HG02623 (cell line): Measurements from ENCODE around the gene FOXL3.
"Not testable (repeated sequence)": the region's sequence is repeated elsewhere in the genome, so short reads cannot be mapped to it uniquely, and the experiment has no call there.

Source experiments
- ATAC-seq: cut with Tn5 transposase; IDR thresholded peaks from one replicate; pipeline ENCODE4 v1.9.1; 2021; ENCODE audit warnings: moderate library complexity; ENCODE audit not compliant: unreplicated experiment

FOXL3 gene

GRCh38 chr7:286266-286665 is 3.7 kb upstream of the FOXL3 start:
- ATAC-seq = no peak

GRCh38 chr7:288671-289101 is 1.3 kb upstream of the FOXL3 start:
- no peak for ATAC-seq

DNA sequence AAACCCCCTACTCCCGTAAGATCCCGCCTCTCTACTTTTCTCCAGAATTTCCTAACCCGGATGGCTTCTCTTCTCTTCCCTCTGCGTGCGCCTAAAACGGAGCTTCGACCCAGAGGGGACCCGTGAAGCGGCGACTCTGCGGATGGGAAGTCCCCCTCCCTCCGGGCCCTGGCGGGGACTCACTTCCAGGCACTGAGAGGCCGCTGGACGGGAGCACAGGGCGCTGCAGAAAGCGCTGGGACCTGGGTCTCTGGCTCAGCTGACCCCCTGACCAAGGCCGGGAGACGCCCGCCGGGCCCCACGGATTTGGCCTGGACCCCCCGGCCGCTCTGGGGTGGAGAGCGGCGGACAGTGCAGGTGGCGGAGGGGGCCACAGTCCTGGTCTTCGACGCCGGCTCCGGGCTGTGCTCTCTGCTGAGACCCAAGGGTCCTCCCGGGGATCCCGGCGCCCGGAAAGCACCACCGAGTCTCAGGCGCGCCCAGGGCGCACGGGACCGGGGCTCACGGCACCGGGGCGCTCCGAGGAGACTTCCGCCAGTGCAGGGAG is 688 bp upstream of the FOXL3 start:
- ATAC-seq = no peak

DNA sequence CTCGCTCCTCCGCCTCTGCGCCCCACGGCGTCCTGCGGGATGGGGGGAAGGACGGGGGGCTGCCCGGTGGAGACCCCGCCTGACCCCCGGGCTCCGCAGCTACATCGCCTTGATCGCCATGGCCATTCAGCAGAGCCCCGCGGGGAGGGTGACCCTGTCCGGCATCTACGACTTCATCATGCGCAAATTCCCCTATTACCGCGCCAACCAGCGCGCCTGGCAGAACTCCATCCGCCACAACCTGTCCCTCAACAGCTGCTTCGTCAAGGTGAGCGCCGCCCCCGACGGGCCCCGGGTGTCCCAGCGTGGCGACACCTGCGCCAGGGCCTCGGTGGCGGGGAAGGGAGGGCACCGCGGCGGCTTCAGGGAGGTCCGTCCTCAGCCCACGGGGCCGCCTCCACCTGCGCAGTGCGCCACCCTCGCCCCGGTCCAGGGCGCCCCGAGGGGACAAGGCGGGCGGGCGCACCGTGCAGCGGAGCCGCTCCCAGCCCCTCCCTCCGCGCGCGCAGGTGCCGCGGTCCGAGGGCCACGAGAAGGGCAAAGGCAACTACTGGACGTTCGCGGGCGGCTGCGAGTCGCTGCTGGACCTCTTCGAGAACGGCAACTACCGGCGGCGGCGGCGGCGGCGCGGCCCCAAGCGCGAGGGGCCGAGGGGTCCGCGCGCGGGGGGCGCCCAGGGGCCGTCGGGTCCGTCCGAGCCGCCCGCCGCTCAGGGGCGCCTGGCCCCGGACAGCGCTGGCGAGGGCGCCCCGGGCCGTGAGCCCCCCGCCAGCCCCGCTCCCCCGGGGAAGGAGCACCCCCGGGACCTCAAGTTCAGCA is 793 bp downstream of the FOXL3 start:
- ATAC-seq = no peak

DNA sequence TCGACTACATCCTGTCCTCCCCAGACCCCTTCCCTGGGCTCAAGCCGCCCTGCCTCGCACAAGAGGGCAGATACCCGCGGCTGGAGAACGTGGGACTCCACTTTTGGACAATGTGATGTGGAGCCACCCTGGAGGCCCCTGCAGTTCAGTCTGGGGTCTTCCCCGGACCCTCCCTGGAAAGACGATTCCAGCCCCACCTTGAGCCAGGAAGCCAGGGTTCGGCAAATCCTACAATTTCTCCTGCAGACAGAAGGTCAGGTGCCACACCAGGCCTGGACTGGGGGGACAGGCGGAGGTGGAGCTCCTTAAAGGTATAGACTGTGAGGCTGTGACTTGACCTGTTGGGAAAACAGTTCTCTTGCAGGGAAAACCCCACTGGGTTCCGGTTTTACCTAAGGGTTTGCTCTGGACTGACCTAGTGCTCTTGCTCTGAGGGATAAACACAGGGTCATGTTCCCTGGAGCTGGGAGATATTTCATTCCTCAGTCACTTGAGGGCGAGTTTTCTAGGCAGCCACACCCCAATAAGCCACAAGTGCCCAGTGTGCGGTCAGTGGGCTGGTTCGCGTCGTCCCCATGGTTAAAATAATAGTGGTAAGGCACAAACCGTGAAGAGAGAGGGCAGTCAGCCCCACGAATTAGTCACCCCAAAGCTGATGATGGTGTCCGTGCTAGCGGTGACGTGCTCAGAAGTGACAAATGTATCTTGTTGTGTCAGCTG is 1.6 kb downstream of the FOXL3 start:
- no peak for ATAC-seq

- no peak for ATAC-seq
These were observed 2.3 kb downstream of the FOXL3 start for GRCh38 chr7:292226-292625.

GRCh38 chr7:292826-293225 is 2.9 kb downstream of the FOXL3 start:
- ATAC-seq = no peak

DNA sequence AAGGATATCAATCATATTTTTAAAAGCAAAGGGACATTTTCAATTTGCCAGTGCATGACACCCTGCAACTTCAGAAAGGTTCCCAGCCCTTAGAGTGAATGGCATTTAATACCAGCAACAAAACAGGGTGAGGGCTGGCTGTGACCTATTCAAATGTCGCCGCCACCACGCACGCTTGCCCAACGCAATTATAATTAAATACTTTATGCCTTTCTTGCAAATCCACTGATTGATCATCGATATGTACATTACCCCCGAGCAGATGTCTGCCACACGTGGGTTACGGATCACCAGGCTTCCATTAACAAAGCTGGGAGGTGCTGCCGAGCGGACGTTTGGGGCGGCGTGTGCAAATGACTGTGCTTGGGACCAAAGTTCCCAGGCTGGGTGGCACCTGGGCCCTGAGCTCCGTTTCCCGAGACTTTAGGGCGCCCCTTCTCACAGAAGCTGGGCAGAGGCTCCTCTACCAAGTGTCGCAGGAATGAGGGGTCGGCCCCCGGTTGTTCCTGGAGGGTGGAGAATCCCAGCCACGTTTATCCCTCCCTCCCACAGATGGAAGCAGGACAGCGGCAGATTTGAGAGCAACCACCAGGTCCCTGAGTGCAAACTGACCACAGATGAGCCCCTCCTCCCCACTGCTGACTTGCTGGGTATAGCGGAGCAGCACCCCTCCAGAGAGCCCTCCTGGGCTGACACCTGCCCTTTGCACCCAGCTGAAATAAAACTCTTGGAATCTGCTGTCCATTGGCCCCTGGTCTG is 3.9 kb downstream of the FOXL3 start:
- no peak for ATAC-seq

- no peak for ATAC-seq
These were observed 4.6 kb downstream of the FOXL3 start for GRCh38 chr7:294440-295154.

DNA sequence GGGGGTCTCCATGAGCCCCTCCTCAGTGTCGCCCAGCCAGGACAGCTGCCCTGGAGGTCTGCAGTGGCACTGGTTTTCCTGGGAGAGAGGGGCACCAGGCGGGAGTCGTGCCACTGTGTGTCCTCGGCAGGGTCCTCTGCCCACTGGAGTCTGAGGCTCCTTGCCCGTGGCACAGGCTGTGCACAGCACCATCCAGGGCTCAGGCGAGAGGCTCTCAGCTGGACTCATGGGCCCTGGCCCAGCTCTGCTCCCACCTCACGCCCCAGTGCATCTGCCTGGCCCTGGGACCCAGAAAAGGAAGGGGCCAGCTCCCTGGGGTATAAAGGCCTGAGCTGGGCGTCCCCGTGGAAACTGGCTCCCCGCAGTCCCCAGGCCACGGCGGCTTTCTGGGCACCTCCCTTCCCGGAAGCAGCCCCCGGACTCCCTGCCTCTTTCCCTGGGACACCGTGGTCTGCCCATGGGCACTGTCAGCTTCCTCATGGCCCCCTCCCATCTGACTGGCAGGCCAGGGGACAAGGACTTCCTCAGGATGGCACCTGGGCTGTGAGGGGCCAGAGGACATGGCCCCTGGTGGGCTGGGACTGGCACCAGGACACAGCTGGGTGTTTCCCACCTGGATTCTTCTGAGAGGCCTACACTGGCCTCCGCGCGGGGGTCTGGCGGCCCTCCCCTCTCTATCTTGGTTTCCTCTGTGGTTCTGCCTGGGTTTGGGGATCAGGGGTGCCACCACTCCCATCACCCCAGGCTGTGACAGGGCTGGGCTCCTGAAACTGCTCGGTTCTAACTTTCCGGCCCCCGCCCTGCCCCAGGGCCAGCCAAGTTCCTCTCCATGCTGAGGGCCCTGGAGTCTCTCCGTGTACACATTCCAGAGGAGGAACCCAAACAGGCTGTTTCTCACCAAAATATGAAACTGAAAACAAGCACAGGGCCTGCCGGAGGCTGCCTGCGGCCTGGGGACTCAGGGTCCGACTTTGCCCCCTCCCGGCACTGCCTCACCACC is 5.5 kb downstream of the FOXL3 start:
- no peak for ATAC-seq

DNA sequence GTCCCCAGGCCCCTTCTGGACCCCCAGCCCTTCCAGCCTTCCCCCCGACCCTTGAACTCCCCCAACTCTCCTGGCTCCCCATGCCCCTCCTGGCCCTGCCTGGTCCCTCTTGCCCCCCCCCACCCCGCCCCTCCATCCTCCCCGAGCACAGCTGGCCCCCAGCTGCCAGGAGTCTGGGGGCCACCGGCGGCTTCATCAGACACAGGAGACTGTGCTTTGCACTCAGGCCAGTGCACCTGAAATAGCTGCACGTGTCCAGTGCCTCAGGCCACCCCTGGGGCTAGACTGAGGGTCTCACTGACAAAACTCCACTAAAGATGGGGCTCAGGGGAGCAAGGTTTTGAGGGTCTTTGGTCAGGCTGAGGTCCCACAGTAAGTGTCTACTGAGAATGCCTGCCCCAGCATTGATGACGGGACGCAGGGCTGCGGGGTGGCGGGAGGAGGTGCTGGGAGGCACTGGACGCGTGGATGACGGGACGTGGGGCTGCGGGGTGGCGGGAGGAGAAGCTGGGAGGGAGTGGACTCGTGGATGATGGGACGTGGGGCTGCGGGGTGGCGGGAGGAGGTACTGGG is 6.5 kb downstream of the FOXL3 start:
- ATAC-seq = no peak

DNA sequence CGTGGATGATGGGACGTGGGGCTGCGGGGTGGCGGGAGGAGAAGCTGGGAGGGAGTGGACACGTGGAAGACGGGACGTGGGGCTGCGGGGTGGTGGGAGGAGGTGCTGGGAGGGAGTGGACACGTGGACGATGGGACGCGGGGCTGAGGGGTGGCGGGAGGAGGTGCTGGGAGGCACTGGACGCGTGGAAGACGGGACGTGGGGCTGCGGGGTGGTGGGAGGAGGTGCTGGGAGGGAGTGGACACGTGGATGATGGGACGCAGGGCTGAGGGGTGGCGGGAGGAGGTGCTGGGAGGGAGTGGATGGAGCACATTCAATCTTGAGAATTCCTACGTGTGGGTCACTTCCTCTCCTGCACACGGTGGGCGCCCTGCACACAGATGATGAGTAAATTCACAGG is 7.2 kb downstream of the FOXL3 start:
- ATAC-seq = not testable (repeated sequence)

GRCh38 chr7:297611-298374 is 7.8 kb downstream of the FOXL3 start:
- no peak for ATAC-seq

- ATAC-seq = no peak
These were observed 8.4 kb downstream of the FOXL3 start for GRCh38 chr7:298375-298702.

DNA sequence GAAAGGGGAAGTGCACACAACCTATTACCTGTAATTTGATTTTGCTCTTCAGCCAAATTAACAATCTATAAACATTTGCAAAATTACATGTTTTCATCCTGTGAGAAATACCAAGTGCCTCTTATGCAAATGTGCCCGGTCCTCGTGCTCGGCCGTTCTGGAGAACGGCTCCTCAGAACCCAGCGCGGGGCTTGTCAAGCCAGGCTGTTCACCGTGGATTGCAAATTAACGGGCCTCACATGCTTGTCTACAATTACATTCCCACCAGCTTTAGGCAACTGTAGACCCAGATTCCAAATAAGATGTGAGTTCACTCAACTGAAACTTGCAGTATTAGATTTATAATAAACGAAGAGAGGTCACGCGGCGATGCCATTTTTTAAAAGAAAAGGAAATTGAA is 8.8 kb downstream of the FOXL3 start:
- no peak for ATAC-seq

DNA sequence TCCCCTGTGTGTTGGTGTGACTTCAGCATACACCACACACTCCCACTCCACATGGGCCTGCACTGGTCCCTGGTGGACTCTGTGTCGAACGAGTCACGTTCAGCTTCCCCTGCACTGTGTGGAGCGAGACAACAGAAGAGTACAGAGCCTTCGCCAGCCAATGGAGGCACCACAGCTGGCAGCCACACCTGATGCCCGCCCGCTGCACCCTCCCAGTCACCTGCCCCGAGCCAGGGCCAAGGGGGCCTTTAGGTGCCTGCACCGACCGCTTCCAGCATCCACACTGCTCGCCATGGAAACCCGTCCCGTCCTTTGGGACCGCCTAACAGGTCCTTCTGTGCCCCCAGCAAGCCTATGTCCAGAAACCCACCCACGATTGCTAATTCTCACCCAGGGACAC is 9.2 kb downstream of the FOXL3 start:
- ATAC-seq = no peak

DNA sequence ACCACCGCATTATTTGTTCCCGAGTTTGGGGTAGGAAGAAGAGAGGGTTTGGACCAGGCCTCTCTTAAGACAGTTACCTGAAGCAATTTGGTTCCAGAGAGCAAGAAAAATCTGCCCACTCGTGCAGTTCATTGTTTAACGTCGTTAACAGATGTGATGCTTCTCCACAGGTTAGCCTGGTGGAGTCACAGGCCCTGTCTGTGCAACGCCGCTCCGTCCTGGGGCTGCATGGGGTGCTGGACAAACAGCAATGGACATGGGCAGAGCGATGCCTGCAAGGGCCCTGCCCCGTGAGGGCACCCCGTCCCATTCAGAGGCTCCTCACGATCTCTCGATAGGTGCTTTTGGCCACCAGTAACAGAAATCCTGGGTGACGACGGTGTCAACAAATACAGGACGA is 9.7 kb downstream of the FOXL3 start:
- no peak for ATAC-seq

- no peak for ATAC-seq
These were observed 10.1 kb downstream of the FOXL3 start for GRCh38 chr7:300048-300447.
